K562 (cell line): Measurements from ENCODE around the gene FOXF2. TPM values are rescaled to one million over a fixed set of nuclear protein-coding genes. Genes with fewer than 3 reads are reported as not detected.

ENCODE experiments used
- CHCHD3 ChIP-seq: fragments of 250-450 bp; sonication (Bioruptor Pico); IDR thresholded peaks from 2 replicates; pipeline ENCODE4 v2.1.2; 2022; ENCODE audit warnings: mild to moderate bottlenecking
- EGR1 ChIP-seq: fragments of 450-650 bp; conservative IDR thresholded peaks from 2 replicates; pipeline ENCODE4 v1.6.1; 2017; ENCODE audit warnings: mild to moderate bottlenecking
- NFIX ChIP-seq: fragments of 250-450 bp; sonication (Bioruptor Pico); IDR thresholded peaks from 2 replicates; pipeline ENCODE4 v1.4.0; 2020; ENCODE audit warnings: low read depth, mild to moderate bottlenecking, moderate library complexity
- POLR2A ChIP-seq: fragments of 450-650 bp; conservative IDR thresholded peaks from 2 replicates; pipeline ENCODE4 v1.6.1; 2016
- RAD51 ChIP-seq: fragments of 450-650 bp; IDR thresholded peaks from 2 replicates; pipeline ENCODE4 v1.7.1; 2016; ENCODE audit warnings: low read depth, mild to moderate bottlenecking, borderline replicate concordance
- SIN3B ChIP-seq: fragments of 450-650 bp; IDR thresholded peaks from 2 replicates; pipeline ENCODE4 v1.6.1; 2017; ENCODE audit warnings: low read depth, mild to moderate bottlenecking, moderate library complexity
- SNRNP70 ChIP-seq: fragments of 200-400 bp; formaldehyde crosslinking; optimal IDR thresholded peaks from 2 replicates; pipeline ENCODE3; 2017; ENCODE audit warnings: low read depth, low read length
- SREBF2 ChIP-seq: sonication (generic); formaldehyde crosslinking; IDR thresholded peaks from 2 replicates; pipeline ENCODE4 v1.4.0; 2020; ENCODE audit warnings: mild to moderate bottlenecking, missing genetic modification reagents
- THRAP3 ChIP-seq: fragments of 450-650 bp; IDR thresholded peaks from 2 replicates; pipeline ENCODE4 v1.6.1; 2016; ENCODE audit warnings: mild to moderate bottlenecking, inconsistent platforms, borderline replicate concordance
- ZNF507 ChIP-seq: conservative IDR thresholded peaks from 2 replicates; pipeline ENCODE4 v1.6.1; 2017; ENCODE audit warnings: missing genetic modification characterization, missing compliant biosample characterization
- ZNF766 ChIP-seq: fragments of 200-800 bp; sonication (Bioruptor generic); conservative IDR thresholded peaks from 2 replicates; pipeline ENCODE4 v1.6.1; 2016; ENCODE audit warnings: missing genetic modification characterization, missing compliant biosample characterization
- ZNF785 ChIP-seq: fragments of 250-450 bp; sonication (Bioruptor Pico); IDR thresholded peaks from 2 replicates; pipeline ENCODE4 v1.4.0; 2020; ENCODE audit warnings: mild to moderate bottlenecking
- polyA plus RNA-seq, 8 experiments: library from polyadenylated mRNA; depleted of rRNA in 4 of 8; stranded (reverse) in 5 of 8; unstranded in 3 of 8; fragments of >200 nt; fragmentation: Nextera tagmentation in 2 of 8; fragmentation: Illumina TruSeq in 1 of 8; extraction: Ambion mirVana in 2 of 8; extraction: Trizol in 1 of 8; gene quantifications; 2 replicates each; pipeline versions ENCODE4 v1.2.1 to v1.2.3, GENCODE V29; 2011 to 2014; ENCODE audit warnings: inconsistent platforms in 1 of 8, missing spikeins in 1 of 8
- total RNA-seq, 7 experiments: library from RNA; depleted of rRNA in 6 of 7; stranded (reverse); fragments of >200 nt in 6 of 7; fragmentation: Illumina TruSeq in 2 of 7; extraction: Trizol in 2 of 7; gene quantifications; 2 replicates each; pipeline versions ENCODE4 v1.2.1 to v1.2.3, GENCODE V29; 2011 to 2021; ENCODE audit warnings: low replicate concordance in 1 of 7
- TF ChIP-seq, protein P1 (sequence below): sonication (generic); formaldehyde crosslinking; IDR thresholded peaks from 2 replicates; pipeline ENCODE4 v1.8.0; 2022; ENCODE audit warnings: missing genetic modification reagents, mild to moderate bottlenecking, borderline replicate concordance
- TF ChIP-seq, protein P2 (sequence below): sonication (generic); formaldehyde crosslinking; IDR thresholded peaks from 2 replicates; pipeline ENCODE4 v1.8.1; 2023; ENCODE audit warnings: mild to moderate bottlenecking, missing genetic modification reagents
- TF ChIP-seq, protein P3 (sequence below): fragments of 250-450 bp; sonication (Bioruptor Pico); IDR thresholded peaks from 2 replicates; pipeline ENCODE4 v1.8.0; 2021; ENCODE audit warnings: mild to moderate bottlenecking, moderate library complexity

FOXF2 gene
- total and polyA plus RNA-seq, 9 of the 15 experiments (the other 6 are each of a cell fraction or from before 2014, with no cell fraction given) = not detected

DNA sequence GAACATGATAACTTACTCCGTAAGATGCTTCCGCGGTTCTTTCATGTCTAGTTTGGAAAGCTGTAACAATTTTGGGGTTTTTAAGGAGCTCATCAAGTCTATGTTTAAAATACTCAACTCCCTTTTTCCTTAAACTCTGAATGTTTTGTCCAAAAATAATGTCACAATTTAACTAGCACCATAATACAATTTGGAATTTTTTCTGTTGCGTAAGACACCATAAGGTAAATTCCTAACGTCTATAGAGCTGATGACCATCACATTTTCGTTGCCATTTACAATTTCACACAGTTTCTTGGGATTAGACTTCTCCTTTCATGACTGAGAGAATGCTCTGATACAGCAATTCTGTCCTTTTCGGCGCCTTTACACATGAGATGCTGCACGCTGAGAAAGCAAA is 26.7 kb upstream of the FOXF2 start (continued):
- TF ChIP-seq, protein P1, sequence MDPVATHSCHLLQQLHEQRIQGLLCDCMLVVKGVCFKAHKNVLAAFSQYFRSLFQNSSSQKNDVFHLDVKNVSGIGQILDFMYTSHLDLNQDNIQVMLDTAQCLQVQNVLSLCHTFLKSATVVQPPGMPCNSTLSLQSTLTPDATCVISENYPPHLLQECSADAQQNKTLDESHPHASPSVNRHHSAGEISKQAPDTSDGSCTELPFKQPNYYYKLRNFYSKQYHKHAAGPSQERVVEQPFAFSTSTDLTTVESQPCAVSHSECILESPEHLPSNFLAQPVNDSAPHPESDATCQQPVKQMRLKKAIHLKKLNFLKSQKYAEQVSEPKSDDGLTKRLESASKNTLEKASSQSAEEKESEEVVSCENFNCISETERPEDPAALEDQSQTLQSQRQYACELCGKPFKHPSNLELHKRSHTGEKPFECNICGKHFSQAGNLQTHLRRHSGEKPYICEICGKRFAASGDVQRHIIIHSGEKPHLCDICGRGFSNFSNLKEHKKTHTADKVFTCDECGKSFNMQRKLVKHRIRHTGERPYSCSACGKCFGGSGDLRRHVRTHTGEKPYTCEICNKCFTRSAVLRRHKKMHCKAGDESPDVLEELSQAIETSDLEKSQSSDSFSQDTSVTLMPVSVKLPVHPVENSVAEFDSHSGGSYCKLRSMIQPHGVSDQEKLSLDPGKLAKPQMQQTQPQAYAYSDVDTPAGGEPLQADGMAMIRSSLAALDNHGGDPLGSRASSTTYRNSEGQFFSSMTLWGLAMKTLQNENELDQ (CRISPR knock-in tag) = no peak
- TF ChIP-seq, protein P2, sequence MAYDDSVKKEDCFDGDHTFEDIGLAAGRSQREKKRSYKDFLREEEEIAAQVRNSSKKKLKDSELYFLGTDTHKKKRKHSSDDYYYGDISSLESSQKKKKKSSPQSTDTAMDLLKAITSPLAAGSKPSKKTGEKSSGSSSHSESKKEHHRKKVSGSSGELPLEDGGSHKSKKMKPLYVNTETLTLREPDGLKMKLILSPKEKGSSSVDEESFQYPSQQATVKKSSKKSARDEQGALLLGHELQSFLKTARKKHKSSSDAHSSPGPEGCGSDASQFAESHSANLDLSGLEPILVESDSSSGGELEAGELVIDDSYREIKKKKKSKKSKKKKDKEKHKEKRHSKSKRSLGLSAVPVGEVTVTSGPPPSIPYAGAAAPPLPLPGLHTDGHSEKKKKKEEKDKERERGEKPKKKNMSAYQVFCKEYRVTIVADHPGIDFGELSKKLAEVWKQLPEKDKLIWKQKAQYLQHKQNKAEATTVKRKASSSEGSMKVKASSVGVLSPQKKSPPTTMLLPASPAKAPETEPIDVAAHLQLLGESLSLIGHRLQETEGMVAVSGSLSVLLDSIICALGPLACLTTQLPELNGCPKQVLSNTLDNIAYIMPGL (CRISPR knock-in tag) = no peak
- TF ChIP-seq, protein P3, sequence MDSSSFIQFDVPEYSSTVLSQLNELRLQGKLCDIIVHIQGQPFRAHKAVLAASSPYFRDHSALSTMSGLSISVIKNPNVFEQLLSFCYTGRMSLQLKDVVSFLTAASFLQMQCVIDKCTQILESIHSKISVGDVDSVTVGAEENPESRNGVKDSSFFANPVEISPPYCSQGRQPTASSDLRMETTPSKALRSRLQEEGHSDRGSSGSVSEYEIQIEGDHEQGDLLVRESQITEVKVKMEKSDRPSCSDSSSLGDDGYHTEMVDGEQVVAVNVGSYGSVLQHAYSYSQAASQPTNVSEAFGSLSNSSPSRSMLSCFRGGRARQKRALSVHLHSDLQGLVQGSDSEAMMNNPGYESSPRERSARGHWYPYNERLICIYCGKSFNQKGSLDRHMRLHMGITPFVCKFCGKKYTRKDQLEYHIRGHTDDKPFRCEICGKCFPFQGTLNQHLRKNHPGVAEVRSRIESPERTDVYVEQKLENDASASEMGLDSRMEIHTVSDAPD (CRISPR knock-in tag) = no peak
- TF ChIP-seq CHCHD3 (CRISPR knock-in tag) (no peak), POLR2A (no peak), THRAP3 (no peak), ZNF785 (CRISPR knock-in tag) (no peak), SNRNP70 (no peak), SIN3B (no peak), RAD51 (no peak), ZNF766 (no peak), ZNF507 (tag) (no peak), EGR1 (no peak), SREBF2 (CRISPR knock-in tag) (no peak), NFIX (CRISPR knock-in tag) (no peak)
